ENCODE measurements around the gene IQGAP2.
"Not testable (repeated sequence)": the region's sequence is repeated elsewhere in the genome, so short reads cannot be mapped to it uniquely, and the experiment has no call there.

IQGAP2 gene

GRCh38 chr5:76580981-76581380, 177.9 kb downstream of the IQGAP2 start:
- no peak for DNase-seq

DNA sequence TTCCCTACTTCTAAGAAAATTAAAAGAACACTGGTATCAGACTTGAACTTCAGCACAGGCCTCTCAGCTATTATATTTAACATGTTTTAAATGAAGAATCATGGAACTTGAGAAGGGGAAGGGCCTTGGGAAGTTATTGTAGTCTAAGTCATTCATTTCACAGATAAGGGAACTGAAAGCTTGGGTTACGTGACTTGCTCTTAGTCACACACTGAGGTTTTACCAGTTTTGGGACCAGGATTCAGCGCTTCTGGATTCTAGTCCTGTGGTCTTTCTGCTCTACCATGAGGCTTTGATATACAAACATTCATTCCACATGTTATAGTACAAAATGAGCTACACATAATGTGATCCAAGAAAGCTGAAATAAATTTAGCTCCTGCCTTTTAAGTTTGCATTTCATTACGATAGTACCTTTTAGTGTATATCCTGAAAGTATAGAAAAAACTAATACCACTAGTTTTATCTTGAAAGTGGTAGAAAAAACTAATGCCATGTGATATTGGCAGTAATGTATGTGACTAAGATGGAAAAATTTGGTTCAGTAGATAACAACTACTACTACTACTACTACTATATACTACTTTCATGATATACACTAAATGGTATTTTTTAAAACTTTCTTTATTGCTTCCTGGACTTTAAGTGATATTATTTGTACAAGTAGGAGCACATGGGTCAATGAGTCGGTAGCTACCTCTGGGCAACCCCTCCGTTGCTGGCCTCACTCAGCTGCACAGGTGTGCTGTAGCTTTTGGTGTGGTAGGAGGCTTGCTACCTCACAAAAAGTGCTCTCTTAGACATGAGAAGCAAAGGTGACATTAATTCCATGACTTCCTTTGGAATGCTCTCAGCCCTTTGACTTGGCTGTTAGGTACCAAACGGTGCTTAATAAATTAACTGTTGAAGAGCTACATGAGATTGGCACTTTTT, 179.4 kb downstream of the IQGAP2 start:
- DNase-seq, result peak; percentile 61

GRCh38 chr5:76583163-76584047, 180.3 kb downstream of the IQGAP2 start:
- no peak for DNase-seq

DNA sequence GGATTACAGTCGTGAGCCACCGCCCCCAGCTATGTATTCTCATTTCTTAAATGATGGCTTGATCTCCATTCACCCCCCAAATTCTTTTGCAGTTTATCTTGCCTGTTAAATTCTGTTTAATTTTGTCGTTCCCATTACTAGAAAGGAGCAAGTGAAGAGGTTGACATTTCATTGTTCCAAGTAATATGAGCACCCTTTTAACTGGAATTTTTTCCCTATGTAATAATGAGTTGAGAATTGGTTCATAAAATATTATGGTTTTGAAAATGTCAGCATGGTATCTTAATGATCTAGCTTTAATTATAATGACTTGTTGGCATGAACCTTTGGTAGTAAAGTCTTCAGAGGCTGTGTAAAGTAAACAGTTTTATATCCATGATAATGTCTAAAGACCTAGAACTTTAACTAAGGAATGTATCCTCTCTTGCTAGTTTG, 182.7 kb downstream of the IQGAP2 start:
- no peak for DNase-seq

GRCh38 chr5:76586531-76586930, 183.4 kb downstream of the IQGAP2 start:
- no peak for DNase-seq

GRCh38 chr5:76590027-76590426, 186.9 kb downstream of the IQGAP2 start:
- peak; percentile 51 for DNase-seq

DNA sequence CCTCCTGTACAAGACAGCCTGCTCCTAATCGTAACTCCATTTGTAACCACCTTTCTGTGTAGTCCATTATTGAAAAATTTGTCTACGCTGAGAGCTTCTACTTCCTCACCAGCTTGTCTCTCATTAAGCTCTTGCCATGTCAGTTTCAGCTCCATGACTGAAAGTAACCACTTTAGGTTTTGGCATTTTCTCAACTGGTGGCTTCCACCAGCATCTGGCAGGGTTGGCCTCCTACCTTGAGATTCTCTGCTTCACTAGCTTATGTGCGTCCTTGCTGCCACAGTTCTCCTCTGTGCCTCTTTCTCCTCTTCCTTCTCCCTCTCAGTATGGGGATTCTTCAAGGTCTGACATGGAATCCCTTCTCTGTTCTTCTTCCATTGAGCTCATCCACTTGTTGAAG, 188.3 kb downstream of the IQGAP2 start:
- DNase-seq, result no peak

DNA sequence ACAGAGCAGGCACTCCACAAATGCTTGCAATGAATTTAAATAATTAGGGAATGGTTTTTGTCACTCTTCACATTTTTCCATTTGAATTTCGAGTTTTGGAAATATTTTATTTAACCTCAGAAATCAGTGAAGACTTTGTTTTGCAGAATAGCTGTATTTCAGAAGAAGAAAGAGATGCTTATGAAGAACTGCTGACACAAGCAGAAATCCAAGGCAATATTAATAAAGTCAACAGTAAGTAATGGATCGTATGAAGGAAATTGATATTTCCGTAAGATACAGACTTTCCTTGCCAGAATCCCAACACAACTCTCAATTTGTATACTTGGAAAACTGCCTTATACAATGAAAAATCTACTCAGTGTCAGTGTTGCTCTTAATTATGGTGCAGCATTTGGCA, 189.6 kb downstream of the IQGAP2 start:
- DNase-seq, result no peak

GRCh38 chr5:76594107-76594506, 191.0 kb downstream of the IQGAP2 start:
- no peak for DNase-seq

GRCh38 chr5:76595755-76596481, 192.8 kb downstream of the IQGAP2 start:
- no peak for DNase-seq

- DNase-seq, result no peak
Measured at GRCh38 chr5:76598531-76598930, 195.4 kb downstream of the IQGAP2 start.

- DNase-seq, result no peak
Measured at GRCh38 chr5:76600716-76601115, 197.6 kb downstream of the IQGAP2 start.

DNA sequence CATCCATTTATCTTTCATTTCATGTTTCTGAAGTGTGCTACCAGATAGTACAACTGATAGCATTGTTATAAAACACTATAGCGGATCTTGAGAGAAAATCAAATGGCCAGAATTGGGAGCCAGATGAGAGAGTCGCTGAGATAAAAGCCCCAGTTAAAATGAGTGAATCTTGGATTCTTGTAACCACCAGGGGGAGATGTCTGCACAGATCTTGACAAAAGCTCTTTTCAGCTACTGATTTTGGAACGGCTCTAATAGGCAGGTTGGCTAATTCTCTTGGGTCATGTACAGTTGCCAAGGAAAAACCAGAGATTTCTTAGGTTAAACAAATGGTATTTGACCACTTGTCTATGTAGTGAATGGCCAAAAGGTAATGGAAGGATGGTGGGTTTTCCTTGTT, 198.4 kb downstream of the IQGAP2 start:
- peak; percentile 72 for DNase-seq

- DNase-seq, result no peak
Measured at GRCh38 chr5:76602094-76602726, 199.1 kb downstream of the IQGAP2 start.

DNA sequence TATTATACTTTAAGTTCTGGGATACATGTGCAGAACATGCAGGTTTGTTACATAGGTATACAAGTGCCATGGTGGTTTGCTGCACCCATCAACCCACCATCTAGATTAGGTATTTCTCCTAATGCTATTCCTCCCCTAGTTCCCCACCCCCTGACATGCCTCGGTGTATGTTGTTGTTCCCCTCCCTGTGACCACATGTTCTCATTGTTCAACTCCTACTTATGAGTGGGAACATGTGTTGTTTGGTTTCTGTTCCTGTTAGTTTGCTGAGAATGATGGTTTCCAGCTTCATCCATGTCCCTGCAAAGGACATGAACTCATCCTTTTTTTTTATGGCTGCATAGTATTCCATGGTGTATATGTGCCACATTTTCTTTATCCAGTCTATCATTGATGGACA, 200.9 kb downstream of the IQGAP2 start:
- DNase-seq, result not testable (repeated sequence)

DNA sequence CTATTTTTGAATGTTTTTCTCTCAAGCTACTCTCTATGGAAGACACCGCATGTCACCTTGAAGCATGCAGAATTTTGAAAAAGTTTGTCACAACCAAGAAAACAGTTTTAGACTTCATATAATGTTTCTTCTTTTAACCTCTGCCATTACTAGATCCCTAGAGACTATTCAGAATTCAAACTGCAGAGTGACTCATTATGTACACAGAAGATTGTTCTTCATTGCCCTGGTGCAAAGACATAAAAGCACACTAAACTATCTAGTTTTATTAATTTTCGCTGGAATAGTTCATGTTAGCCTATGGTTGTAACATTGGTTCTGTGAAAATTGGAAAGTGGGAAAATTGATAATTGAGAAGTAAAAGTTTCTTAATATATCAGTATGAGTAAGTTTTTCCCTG, 201.8 kb downstream of the IQGAP2 start:
- DNase-seq, result no peak

DNA sequence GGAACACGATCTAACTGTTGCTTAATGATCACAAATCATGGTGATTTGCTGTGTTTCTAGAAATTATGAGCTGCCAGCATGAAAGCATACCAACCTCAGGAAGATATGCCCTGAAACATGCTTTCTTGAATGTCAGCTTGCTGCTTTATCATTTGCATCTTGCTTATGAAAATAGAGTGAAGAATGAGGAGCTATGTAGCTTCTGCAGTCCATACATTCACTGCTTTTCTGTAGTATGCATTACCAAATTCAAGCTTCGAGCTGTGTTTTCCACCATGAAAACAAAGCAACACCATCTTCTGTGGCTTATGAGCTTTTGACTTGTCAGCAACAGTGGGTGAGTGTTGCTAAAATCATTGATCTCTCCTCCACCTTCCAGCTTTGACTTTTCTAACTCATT, 203.6 kb downstream of the IQGAP2 start:
- no peak for DNase-seq

DNA sequence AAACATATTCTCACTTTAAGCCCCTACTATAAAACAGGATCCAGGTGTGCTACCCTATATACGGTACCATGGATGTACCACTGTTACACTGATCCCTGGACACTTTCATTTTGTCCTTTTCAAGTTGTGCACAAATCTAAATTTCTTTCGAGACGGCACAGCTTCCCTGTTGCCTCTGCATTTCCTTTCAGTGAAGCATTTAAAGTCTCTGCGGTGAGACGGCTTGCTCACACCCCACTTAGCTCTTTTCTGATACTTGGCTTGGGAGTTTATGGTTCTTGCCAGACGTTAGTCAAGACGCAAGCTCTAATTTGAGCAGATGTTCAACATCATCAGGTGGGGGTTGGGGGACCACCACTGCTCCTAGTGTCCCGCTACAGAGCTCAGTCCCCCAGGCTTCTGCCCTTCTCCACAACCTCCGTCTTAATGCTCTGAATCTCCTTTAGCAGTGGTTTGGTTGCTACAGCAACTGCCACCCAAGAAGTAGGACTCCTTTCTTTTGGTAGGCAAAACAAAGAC, 204.3 kb downstream of the IQGAP2 start:
- no peak for DNase-seq

DNA sequence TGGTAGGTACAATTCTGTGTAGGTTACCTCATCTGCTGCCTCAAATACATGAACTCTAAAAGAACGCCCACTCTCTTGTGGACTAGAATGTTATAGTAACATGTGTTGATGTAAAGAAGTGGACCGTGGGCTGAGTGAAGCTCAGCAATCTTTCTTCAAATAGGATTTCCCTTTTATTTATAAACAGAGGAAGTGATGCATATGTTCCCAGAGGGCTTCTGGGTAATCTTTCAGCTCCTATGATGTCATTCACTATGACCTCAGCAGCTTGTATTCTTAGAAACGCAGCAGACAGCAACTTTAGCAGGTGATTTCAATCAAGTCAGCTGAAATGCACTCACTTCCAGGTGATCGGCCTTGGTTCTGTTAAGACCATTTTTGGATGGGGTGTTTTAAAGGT, 205.7 kb downstream of the IQGAP2 start:
- peak; percentile 14 for DNase-seq

- DNase-seq, result no peak
Measured at GRCh38 chr5:76610196-76610595, 207.1 kb downstream of the IQGAP2 start.

- no peak for DNase-seq
Measured at GRCh38 chr5:76612942-76613341, 209.9 kb downstream of the IQGAP2 start.

- DNase-seq, result no peak
Measured at GRCh38 chr5:76615759-76616158, 212.7 kb downstream of the IQGAP2 start.

Measured in activated CD4-positive, alpha-beta T cell treated with anti-CD3 and anti-CD28 coated beads, Interleukin-2, Interleukin-6, amounts not matched to agents 100 ng/mL and 50 ng/mL, durations not matched to agents 16 hours and 8 hours (primary cell).